K562 (cell line): ENCODE results near the gene STEAP3. TPM values are rescaled to one million over a fixed set of nuclear protein-coding genes. Genes with fewer than 3 reads are reported as not detected.

Experiments used
- BRF1 ChIP-seq: IDR thresholded peaks from 3 replicates; pipeline ENCODE4 v1.6.1; 2011; ENCODE audit warnings: borderline replicate concordance, mild to moderate bottlenecking; ENCODE audit not compliant: insufficient read length; ENCODE audit errors: extremely low read depth
- CBX5 ChIP-seq: IDR thresholded peaks from 2 replicates; pipeline ENCODE4 v1.6.1; 2014; ENCODE audit warnings: low read depth, borderline replicate concordance
- CC2D1A ChIP-seq: fragments of 450-650 bp; IDR thresholded peaks from 2 replicates; pipeline ENCODE4 v1.6.1; 2017; ENCODE audit warnings: mild to moderate bottlenecking
- CEBPG ChIP-seq, 3 experiments: fragments of 200-800 bp in 1 of 3; sonication (Bioruptor generic) in 1 of 3; sonication (generic) in 1 of 3; formaldehyde crosslinking in 1 of 3; IDR thresholded peaks in 2 of 3; conservative IDR thresholded peaks in 1 of 3; 2 replicates each; pipeline versions ENCODE4 v1.6.1 to v1.8.0; 2016 to 2022; ENCODE audit warnings: missing compliant biosample characterization in 2 of 3, missing genetic modification characterization in 2 of 3, mild to moderate bottlenecking in 1 of 3, missing genetic modification reagents in 1 of 3
- COPS2 ChIP-seq: fragments of 450-650 bp; conservative IDR thresholded peaks from 2 replicates; pipeline ENCODE4 v1.6.1; 2016; ENCODE audit warnings: mild to moderate bottlenecking, moderate library complexity
- FOSL1 ChIP-seq: fragments of 200-800 bp; sonication (Bioruptor generic); conservative IDR thresholded peaks from 2 replicates; pipeline ENCODE4 v1.6.1; 2016; ENCODE audit warnings: missing genetic modification characterization, missing compliant biosample characterization
- FOXJ2 ChIP-seq: fragments of 200-800 bp; sonication (Bioruptor generic); IDR thresholded peaks from 2 replicates; pipeline ENCODE4 v1.6.1; 2016; ENCODE audit warnings: missing genetic modification characterization, missing compliant biosample characterization
- HIVEP1 ChIP-seq: fragments of 250-450 bp; sonication (Bioruptor Pico); IDR thresholded peaks from 2 replicates; pipeline ENCODE4 v1.4.0; 2020; ENCODE audit warnings: mild to moderate bottlenecking
- HNRNPLL ChIP-seq: fragments of 200-400 bp; formaldehyde crosslinking; IDR thresholded peaks from 2 replicates; pipeline ENCODE4 v1.6.1; 2017; ENCODE audit warnings: low read length, low read depth, mild to moderate bottlenecking; ENCODE audit not compliant: poor library complexity, severe bottlenecking
- IFI16 ChIP-seq: fragments of 250-450 bp; sonication (Bioruptor Pico); IDR thresholded peaks from 2 replicates; pipeline ENCODE4 v2.1.2; 2022; ENCODE audit warnings: mild to moderate bottlenecking, inconsistent platforms
- KAT7 ChIP-seq: sonication (generic); formaldehyde crosslinking; IDR thresholded peaks from 2 replicates; pipeline ENCODE4 v1.8.0; 2022; ENCODE audit warnings: missing genetic modification reagents, mild to moderate bottlenecking, borderline replicate concordance
- NFIX ChIP-seq: fragments of 250-450 bp; sonication (Bioruptor Pico); IDR thresholded peaks from 2 replicates; pipeline ENCODE4 v1.4.0; 2020; ENCODE audit warnings: low read depth, mild to moderate bottlenecking, moderate library complexity
- PCBP2 ChIP-seq: fragments of 200-400 bp; formaldehyde crosslinking; IDR thresholded peaks from 2 replicates; pipeline ENCODE4 v1.6.1; 2018; ENCODE audit warnings: low read length, low read depth, mild to moderate bottlenecking, moderate library complexity; ENCODE audit not compliant: poor library complexity, severe bottlenecking
- PTRF ChIP-seq: fragments of 450-650 bp; IDR thresholded peaks from 2 replicates; pipeline ENCODE4 v1.6.1; 2016; ENCODE audit warnings: mild to moderate bottlenecking, missing genetic modification characterization, missing compliant biosample characterization
- RBBP5 ChIP-seq: fragments of 200-600 bp; sonication (generic); IDR thresholded peaks from 2 replicates; pipeline ENCODE4 v1.6.1; 2012; ENCODE audit warnings: borderline replicate concordance, mild to moderate bottlenecking, low read length, control low read depth, inconsistent platforms; ENCODE audit not compliant: insufficient read depth, poor library complexity, severe bottlenecking
- RBM15 ChIP-seq: fragments of 200-400 bp; formaldehyde crosslinking; IDR thresholded peaks from 2 replicates; pipeline ENCODE4 v1.6.1; 2018; ENCODE audit warnings: mild to moderate bottlenecking, low read length, moderate library complexity; ENCODE audit not compliant: insufficient read depth
- RBM25 ChIP-seq: fragments of 200-400 bp; formaldehyde crosslinking; IDR thresholded peaks from 2 replicates; pipeline ENCODE4 v1.6.1; 2018; ENCODE audit warnings: low read length, low read depth, moderate library complexity; ENCODE audit not compliant: severe bottlenecking
- SP1 ChIP-seq: sonication (generic); formaldehyde crosslinking; IDR thresholded peaks from 2 replicates; pipeline ENCODE4 v1.8.1; 2022; ENCODE audit warnings: mild to moderate bottlenecking, missing genetic modification reagents
- SPI1 ChIP-seq: IDR thresholded peaks from 2 replicates; pipeline ENCODE4 v1.6.1; 2011; ENCODE audit warnings: low read depth, low read length, control low read depth, borderline replicate concordance
- TAF1 ChIP-seq: IDR thresholded peaks from 2 replicates; pipeline ENCODE4 v1.6.1; 2011; ENCODE audit warnings: mild to moderate bottlenecking, low read length, moderate library complexity; ENCODE audit not compliant: insufficient read depth, control insufficient read depth, severe bottlenecking; ENCODE audit errors: extremely low read depth
- ZFP36 ChIP-seq: fragments of 150-350 bp; IDR thresholded peaks from 2 replicates; pipeline ENCODE4 v1.6.1; 2018; ENCODE audit warnings: low read length, low read depth; ENCODE audit not compliant: partially characterized antibody
- ZKSCAN8 ChIP-seq: fragments of 200-800 bp; sonication (Bioruptor generic); IDR thresholded peaks from 2 replicates; pipeline ENCODE4 v1.6.1; 2016; ENCODE audit warnings: missing genetic modification characterization, missing compliant biosample characterization
- ZNF124 ChIP-seq: sonication (generic); formaldehyde crosslinking; IDR thresholded peaks from 2 replicates; pipeline ENCODE4 v1.8.1; 2022; ENCODE audit warnings: missing genetic modification reagents
- polyA plus RNA-seq, 8 experiments: library from polyadenylated mRNA; depleted of rRNA in 4 of 8; stranded (reverse) in 5 of 8; unstranded in 3 of 8; fragments of >200 nt; fragmentation: Nextera tagmentation in 2 of 8; fragmentation: Illumina TruSeq in 1 of 8; extraction: Ambion mirVana in 2 of 8; extraction: Trizol in 1 of 8; gene quantifications; 2 replicates each; pipeline versions ENCODE4 v1.2.1 to v1.2.3, GENCODE V29; 2011 to 2014; ENCODE audit warnings: inconsistent platforms in 1 of 8, missing spikeins in 1 of 8
- total RNA-seq, 7 experiments: library from RNA; depleted of rRNA in 6 of 7; stranded (reverse); fragments of >200 nt in 6 of 7; fragmentation: Illumina TruSeq in 2 of 7; extraction: Trizol in 2 of 7; gene quantifications; 2 replicates each; pipeline versions ENCODE4 v1.2.1 to v1.2.3, GENCODE V29; 2011 to 2021; ENCODE audit warnings: low replicate concordance in 1 of 7
- TF ChIP-seq, protein P1 (sequence below): fragments of 450-650 bp; IDR thresholded peaks from 2 replicates; pipeline ENCODE4 v1.6.1; 2017; ENCODE audit warnings: antibody characterized with exemption
- TF ChIP-seq, protein P2 (sequence below): fragments of 250-450 bp; sonication (Bioruptor Pico); IDR thresholded peaks from 2 replicates; pipeline ENCODE4 v1.6.1; 2021; ENCODE audit warnings: mild to moderate bottlenecking

Gene STEAP3
- total and polyA plus RNA-seq, 9 of the 15 experiments (the other 6 are each of a cell fraction or from before 2014, with no cell fraction given) = 1.8 to 31.6 (median 9.0) TPM

DNA sequence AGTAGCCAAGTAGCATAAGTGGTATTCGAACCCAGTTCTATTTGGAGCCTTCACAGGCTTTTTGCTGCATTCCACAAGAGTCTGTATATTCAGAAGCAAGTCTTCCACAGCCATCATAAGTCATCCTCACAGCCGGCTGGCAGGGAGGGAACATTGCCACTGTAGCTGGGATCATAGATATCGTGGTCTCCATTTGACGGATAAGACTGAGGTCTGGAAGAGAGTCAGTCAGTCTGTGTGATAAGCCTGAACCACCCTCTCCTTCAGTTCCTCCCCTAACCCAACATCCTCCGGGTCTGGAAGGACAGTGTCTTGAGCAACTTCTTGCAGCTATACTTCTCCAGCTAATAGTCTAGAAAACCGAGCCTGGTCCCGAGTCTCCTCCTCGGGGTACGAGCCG, 48.1 kb upstream of the STEAP3 start (continued):
- TF ChIP-seq HNRNPLL (no peak), CC2D1A (no peak), PCBP2 (no peak), BRF1 (no peak), CEBPG (CRISPR knock-in tag; IDR thresholded peaks at IDR 0.05) (no peak), CEBPG (tag; conservative IDR thresholded peaks at IDR 0.05 in 1 of 2, IDR thresholded peaks at IDR 0.05 in 1 of 2) (0 out of 4 replicates have a peak, but pooled peaks of 1 of the 2 experiments have one; percentile 8), RBM25 (peak; percentile 53), RBBP5 (no peak), ZKSCAN8 (CRISPR knock-in tag) (no peak), TAF1 (no peak), SP1 (CRISPR knock-in tag) (no peak), IFI16 (no peak), RBM15 (no peak), KAT7 (CRISPR knock-in tag) (no peak), SPI1 (peak; percentile 48; the same call in 1 of the 2 replicates), FOSL1 (tag) (no peak), NFIX (CRISPR knock-in tag) (no peak), CBX5 (no peak), ZNF124 (no peak), COPS2 (no peak), FOXJ2 (tag) (no peak), HIVEP1 (CRISPR knock-in tag) (no peak), PTRF (tag) (no peak), ZFP36 (no peak)
- TF ChIP-seq, protein P1, sequence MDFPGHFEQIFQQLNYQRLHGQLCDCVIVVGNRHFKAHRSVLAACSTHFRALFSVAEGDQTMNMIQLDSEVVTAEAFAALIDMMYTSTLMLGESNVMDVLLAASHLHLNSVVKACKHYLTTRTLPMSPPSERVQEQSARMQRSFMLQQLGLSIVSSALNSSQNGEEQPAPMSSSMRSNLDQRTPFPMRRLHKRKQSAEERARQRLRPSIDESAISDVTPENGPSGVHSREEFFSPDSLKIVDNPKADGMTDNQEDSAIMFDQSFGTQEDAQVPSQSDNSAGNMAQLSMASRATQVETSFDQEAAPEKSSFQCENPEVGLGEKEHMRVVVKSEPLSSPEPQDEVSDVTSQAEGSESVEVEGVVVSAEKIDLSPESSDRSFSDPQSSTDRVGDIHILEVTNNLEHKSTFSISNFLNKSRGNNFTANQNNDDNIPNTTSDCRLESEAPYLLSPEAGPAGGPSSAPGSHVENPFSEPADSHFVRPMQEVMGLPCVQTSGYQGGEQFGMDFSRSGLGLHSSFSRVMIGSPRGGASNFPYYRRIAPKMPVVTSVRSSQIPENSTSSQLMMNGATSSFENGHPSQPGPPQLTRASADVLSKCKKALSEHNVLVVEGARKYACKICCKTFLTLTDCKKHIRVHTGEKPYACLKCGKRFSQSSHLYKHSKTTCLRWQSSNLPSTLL = no peak
- TF ChIP-seq, protein P2, sequence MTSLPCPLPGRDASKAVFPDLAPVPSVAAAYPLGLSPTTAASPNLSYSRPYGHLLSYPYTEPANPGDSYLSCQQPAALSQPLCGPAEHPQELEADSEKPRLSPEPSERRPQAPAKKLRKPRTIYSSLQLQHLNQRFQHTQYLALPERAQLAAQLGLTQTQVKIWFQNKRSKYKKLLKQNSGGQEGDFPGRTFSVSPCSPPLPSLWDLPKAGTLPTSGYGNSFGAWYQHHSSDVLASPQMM (CRISPR knock-in tag) = no peak
